SK-N-MC (cell line): Measurements from ENCODE around the gene MAP2.

Experiments used
- DNase-seq: peaks from one replicate; pipeline ENCODE4 v3.0.0-alpha.2; 2011; ENCODE audit warnings: low read depth, low spot score
- H3K27ac ChIP-seq: fragments of 200-600 bp; sonication (generic); 2 replicates; pipeline ENCODE4 v1.5.1; 2016; ENCODE audit warnings: mixed run types
- H3K36me3 ChIP-seq: fragments of 200-600 bp; sonication (generic); 2 replicates; pipeline ENCODE4 v1.6.1; 2017; ENCODE audit warnings: antibody characterized with exemption, low read length, mixed read lengths; ENCODE audit not compliant: insufficient read depth
- H3K4me3 ChIP-seq: fragments of 200-600 bp; sonication (generic); 2 replicates; pipeline ENCODE4 v1.5.1; 2016
- H3K9ac ChIP-seq: fragments of 200-600 bp; sonication (generic); 2 replicates; pipeline ENCODE4 v1.8.0; 2017; ENCODE audit warnings: mixed run types, mixed read lengths; ENCODE audit not compliant: insufficient read length
- H3K9me3 ChIP-seq: fragments of 200-600 bp; sonication (generic); 2 replicates; pipeline ENCODE4 v1.6.1; 2017; ENCODE audit warnings: low read depth, mild to moderate bottlenecking, antibody characterized with exemption, low read length, moderate library complexity, mixed read lengths
- EZH2 ChIP-seq: fragments of 200-600 bp; sonication (generic); IDR thresholded peaks from one replicate; pipeline ENCODE4 v1.6.1; 2017; ENCODE audit warnings: antibody characterized with exemption
- FOXP2 ChIP-seq: optimal IDR thresholded peaks from 2 replicates; pipeline ENCODE3; 2011; ENCODE audit warnings: mild to moderate bottlenecking, moderate library complexity; ENCODE audit not compliant: insufficient read depth; ENCODE audit errors: extremely low read length, control extremely low read depth
- POLR2AphosphoS5 ChIP-seq: IDR thresholded peaks from 2 replicates; pipeline ENCODE4 v1.6.1; 2012; ENCODE audit warnings: mild to moderate bottlenecking, low read depth, low read length, borderline replicate concordance

MAP2 gene

DNA sequence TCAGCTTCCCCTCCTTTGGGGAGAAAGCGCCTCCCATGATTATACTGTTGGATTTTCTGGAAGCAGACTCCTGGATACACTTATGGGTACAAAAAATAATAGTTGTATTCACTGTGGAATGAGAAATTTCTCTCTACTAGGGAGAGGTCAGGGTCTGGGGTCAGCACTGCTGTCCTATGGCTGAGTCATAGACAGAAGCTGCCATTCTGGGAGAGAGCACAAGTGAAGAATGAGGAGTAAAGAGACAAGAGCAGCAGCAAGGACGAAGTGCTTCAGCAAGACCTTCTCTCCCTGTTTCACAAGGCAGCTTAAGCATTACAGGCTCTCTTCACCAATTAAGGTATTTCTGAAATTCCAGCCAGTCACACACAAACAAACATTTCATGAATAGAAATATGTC is 337.7 kb downstream of the MAP2 start:
- TF ChIP-seq FOXP2 (no peak), EZH2 (no peak), POLR2AphosphoS5 (no peak)
- no peak overlapping the region for H3K9ac ChIP-seq

DNA sequence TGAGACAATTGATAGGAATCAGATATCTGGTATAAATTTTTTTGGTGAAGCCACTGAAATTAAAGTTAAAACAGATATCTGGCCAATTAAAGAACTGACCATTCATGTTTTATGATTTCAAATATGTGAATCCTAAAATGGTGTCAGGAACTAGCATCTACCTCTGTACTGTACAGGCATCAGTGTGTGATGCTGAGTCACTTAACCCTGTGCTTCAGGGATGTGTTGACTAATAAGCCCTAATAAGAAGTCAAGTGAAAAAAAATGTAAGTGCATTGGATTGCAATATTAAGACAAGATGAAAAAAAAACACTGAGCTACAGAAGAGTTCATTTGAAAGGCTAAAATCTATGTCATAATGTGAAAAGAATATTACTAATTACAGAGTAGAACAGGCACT is 338.7 kb downstream of the MAP2 start:
- DNase-seq: no peak
- H3K9me3 ChIP-seq: no peaks in the 10 kb centered on the region
- H3K9ac ChIP-seq: no peak overlapping the region
- H3K4me3 ChIP-seq: no peak overlapping the region
- H3K27ac ChIP-seq: no peak overlapping the region
- H3K36me3 ChIP-seq: no peaks in the 10 kb centered on the region
- TF ChIP-seq EZH2: no peak
- TF ChIP-seq FOXP2: no peak
- no peak for TF ChIP-seq POLR2AphosphoS5

More for the DNA sequence above, 337.7 kb downstream of the MAP2 start:
- Histone ChIP-seq H3K27ac (no peak overlapping the region), H3K4me3 (no peak overlapping the region), H3K36me3 (no peaks in the 10 kb centered on the region), H3K9me3 (no peaks in the 10 kb centered on the region)
- DNase-seq: no peak

- H3K9me3 ChIP-seq: no peaks in the 10 kb centered on the region
- no peak overlapping the region for H3K27ac ChIP-seq
- no peak for DNase-seq
- H3K4me3 ChIP-seq: no peak overlapping the region
- H3K9ac ChIP-seq: no peak overlapping the region
- no peaks in the 10 kb centered on the region for H3K36me3 ChIP-seq
- TF ChIP-seq EZH2: no peak
- TF ChIP-seq POLR2AphosphoS5: no peak
- no peak for TF ChIP-seq FOXP2
Observed at GRCh38 chr2:209763106-209763505, 339.3 kb downstream of the MAP2 start.

GRCh38 chr2:209766613-209767012 is 342.8 kb downstream of the MAP2 start:
- H3K4me3 ChIP-seq: no peak overlapping the region

DNA sequence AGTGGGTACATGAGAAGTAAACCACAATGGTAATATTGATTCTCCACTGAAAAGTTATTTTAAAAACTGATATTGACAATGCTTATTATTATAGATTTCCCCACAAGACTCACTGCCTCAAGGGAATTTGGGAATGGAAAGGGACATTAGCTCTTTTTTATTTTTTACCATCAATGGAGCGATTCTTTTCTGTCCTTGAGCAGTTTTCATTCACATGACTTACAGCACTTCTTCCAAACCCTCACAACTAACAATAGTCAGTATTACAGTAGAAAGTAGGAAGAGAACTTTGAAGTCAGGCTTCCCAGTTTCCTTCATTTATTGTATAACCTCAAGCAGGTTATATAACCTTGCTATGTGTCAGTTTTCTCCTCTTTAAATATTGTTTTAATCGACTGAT is 343.5 kb downstream of the MAP2 start:
- Histone ChIP-seq H3K9me3 (no peaks in the 10 kb centered on the region), H3K4me3 (no peak overlapping the region), H3K9ac (no peak overlapping the region), H3K36me3 (no peaks in the 10 kb centered on the region), H3K27ac (no peak overlapping the region)
- DNase-seq: no peak
- no peak for TF ChIP-seq POLR2AphosphoS5
- TF ChIP-seq EZH2: no peak
- no peak for TF ChIP-seq FOXP2

More at GRCh38 chr2:209766613-209767012, 342.8 kb downstream of the MAP2 start:
- DNase-seq: no peak
- H3K36me3 ChIP-seq: no peaks in the 10 kb centered on the region
- no peaks in the 10 kb centered on the region for H3K9me3 ChIP-seq
- no peak overlapping the region for H3K27ac ChIP-seq
- TF ChIP-seq EZH2: no peak
- H3K9ac ChIP-seq: no peak overlapping the region

GRCh38 chr2:209768557-209768956 is 344.7 kb downstream of the MAP2 start:
- Histone ChIP-seq H3K9ac (no peak overlapping the region), H3K36me3 (no peaks in the 10 kb centered on the region), H3K27ac (no peak overlapping the region), H3K9me3 (no peaks in the 10 kb centered on the region), H3K4me3 (no peak overlapping the region)
- TF ChIP-seq EZH2 (no peak), POLR2AphosphoS5 (no peak), FOXP2 (no peak)
- no peak for DNase-seq

DNA sequence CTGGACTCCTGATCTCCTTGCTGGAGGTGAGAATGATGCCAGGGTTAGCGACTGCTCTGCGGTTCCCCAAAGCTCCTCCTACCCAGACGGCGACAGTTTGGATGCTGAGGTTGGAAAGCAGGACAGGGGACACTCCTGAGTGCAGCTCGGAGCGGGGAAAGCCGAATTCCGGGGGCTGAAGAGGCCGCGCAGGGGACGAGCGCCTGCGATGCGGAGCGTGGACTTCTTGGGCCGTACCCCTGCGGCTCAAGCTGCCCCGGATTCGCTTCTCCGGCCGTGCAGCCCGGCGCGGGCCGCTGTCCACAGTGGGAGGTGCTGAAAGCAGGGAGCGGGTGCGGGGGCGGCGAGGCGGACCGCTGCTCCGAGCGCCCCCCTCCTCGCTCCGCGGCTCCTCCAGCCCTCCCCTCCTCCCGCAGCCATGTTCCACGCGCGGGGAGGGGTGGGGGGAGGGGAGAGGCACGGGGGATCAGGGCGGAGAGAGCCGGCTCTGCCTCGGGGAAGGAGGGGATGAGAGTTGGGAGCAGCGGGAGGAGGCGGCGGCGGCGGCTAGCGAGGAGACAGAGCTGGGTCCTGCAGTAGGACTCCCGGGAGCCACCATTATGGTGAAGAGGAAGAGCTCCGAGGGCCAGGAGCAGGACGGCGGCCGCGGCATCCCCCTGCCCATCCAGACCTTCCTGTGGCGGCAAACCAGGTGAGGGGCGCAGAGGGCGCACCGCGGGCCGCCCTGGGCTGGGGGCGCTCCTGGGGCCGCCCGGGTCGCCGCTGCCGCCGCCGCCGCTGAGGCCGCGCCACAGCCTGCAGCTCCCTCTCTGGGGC is 347.8 kb downstream of the MAP2 start, which contains the start of gene UNC80:
TSS of gene UNC80 (plus strand) at position 359 of the 816 bp plus-strand sequence. CDS start at position 600, 241 bp downstream.
- peak within 1 kb of the TSS; percentile 50 for H3K4me3 ChIP-seq
- no peaks in the 10 kb centered on the region for H3K9me3 ChIP-seq
- no peak for DNase-seq
- no peaks in the 10 kb centered on the region for H3K36me3 ChIP-seq
- no peak within 1 kb of the TSS for H3K9ac ChIP-seq
- H3K27ac ChIP-seq: no peak within 1 kb of the TSS
- no peak for TF ChIP-seq POLR2AphosphoS5
- no peak for TF ChIP-seq EZH2
- TF ChIP-seq FOXP2: no peak

GRCh38 chr2:209772290-209772685 is 348.4 kb downstream of the MAP2 start:
- no peak for DNase-seq
- TF ChIP-seq EZH2: no peak

DNA sequence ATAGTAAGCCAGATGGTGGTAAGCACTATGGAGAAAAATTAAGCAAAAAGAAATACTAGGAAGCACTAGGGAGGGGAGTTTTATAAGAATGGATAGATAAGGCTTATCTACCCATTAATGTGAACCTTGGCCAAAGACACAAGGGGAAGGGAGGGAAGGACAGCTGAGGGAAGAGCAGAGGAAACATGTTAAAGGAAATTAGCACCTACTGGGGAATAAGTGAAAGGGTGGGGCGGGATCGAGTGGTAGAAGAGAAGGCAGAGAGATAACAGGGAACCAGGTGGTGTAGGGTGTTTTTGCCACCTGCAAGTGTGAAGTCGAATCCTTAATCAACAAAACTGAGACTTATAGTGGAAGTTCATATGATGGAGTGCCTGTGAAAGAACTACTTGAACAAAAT is 349.5 kb downstream of the MAP2 start:
- no peaks in the 10 kb centered on the region for H3K9me3 ChIP-seq
- no peak for DNase-seq
- H3K9ac ChIP-seq: no peak overlapping the region
- no peaks in the 10 kb centered on the region for H3K36me3 ChIP-seq
- H3K4me3 ChIP-seq: no peak overlapping the region
- no peak for TF ChIP-seq EZH2
- no peak for TF ChIP-seq POLR2AphosphoS5
- TF ChIP-seq FOXP2: no peak
- H3K27ac ChIP-seq: no peak overlapping the region

More at GRCh38 chr2:209772290-209772685, 348.4 kb downstream of the MAP2 start:
- no peaks in the 10 kb centered on the region for H3K36me3 ChIP-seq
- H3K9ac ChIP-seq: no peak overlapping the region
- no peak overlapping the region for H3K27ac ChIP-seq
- no peak overlapping the region for H3K4me3 ChIP-seq
- no peaks in the 10 kb centered on the region for H3K9me3 ChIP-seq
